ENCODE data around the gene ANTXRL. TPM values are rescaled to one million over a fixed set of nuclear protein-coding genes. Genes with fewer than 3 reads are reported as not detected.

Gene ANTXRL
- polyA plus RNA-seq, 1 of the 3 experiments (the other 2 are of a cell fraction), result not detected

DNA sequence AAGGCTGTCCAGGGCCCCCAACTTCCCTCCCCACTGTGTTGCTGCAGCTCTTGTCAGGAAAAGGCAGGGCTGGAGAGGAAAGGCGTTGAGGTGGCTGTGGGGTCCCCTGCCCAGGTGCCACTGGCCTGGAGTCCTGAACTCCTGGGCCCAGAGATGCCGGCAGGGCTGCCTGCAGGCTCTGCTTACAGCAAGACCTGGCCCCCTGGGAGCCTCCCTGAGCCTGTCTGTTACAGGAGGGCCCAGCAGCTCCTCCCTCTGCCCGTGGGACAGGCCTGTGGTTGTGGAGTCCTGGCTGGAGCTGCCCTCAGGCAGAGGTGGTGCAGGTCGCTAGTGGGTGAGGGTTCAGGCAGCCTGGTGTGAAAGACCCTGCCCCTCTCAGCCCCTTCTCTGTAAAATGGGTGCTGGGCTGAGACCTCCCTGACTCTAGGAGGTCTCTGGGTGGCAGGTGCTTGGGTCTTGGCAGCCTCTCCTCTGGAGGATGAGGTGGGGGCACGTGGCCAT, 9.9 kb downstream of the ANTXRL start (continued):
- TF ChIP-seq RFX5 (IDR thresholded peaks at IDR 0.05; ENCODE audit: low read length), result no peak

DNA sequence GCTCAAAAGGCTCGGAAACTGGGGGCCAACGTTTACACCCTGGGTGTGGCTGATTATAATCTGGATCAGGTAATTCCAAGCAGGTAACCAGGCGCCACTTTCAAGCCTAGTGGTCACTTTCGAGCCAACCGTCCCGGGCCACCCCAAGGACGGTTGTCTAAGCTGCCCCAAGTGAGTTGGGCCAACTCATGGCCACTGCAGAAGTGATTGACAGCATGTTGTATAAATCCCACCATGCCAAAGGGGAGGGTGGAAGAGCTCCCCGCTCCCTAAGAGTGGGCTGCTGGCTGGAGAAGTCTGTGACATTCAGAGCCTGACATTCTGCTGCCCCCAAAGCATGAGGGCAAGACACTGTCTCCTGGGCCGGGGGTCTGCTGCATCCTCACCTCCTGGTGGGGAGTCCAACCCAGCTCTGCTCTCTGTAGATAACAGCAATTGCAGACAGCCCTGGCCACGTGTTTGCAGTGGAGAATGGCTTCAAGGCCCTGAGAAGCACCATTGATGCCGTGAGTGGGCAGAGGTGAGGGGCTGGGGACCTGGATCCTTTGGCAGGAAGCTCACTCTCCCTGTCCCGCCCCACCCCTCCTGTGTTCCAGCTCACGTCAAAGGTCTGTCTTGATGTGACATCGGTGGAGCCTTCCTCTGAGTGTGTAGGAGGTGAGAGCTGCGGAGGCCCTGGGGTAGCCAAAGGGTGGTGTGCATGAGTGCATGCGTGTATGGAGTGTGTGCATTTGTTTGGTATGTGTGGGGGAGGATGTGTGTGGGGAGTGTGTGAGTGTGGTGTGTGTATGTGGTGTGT, 10.8 kb downstream of the ANTXRL start:
- Histone ChIP-seq H3K4me3 (ENCODE audit: low read depth in 2 of 2, low read length in 1 of 2) (no peak overlapping the region), H3F3A (replicated peaks; ENCODE audit: insufficient read depth) (no peaks in the 10 kb centered on the region), H3K9me3 (no peaks in the 10 kb centered on the region), H3K9me2 (no peaks in the 10 kb centered on the region), H3K4me1 (ENCODE audit: control insufficient read depth in 1 of 2, insufficient read depth in 2 of 2, low read depth in 1 of 2, low read length in 1 of 2) (no peaks in the 10 kb centered on the region; a peak in 1 of 4 replicates), H4K20me1 (ENCODE audit: insufficient read depth) (no peaks in the 10 kb centered on the region), H3K27ac (ENCODE audit: low read depth in 2 of 2, low read length in 1 of 2) (no peak overlapping the region), H2AFZ (ENCODE audit: low read depth) (no peak overlapping the region), H3K4me2 (no peak overlapping the region), H3K27me3 (ENCODE audit: insufficient read depth) (no peaks in the 10 kb centered on the region), H3K9ac (no peak overlapping the region), H3K79me2 (ENCODE audit: insufficient read depth) (no peaks in the 10 kb centered on the region), H3K36me3 (replicated peaks in 1 of 2; ENCODE audit: control insufficient read depth in 1 of 2, insufficient read depth in 2 of 2, low read length in 1 of 2) (no peaks in the 10 kb centered on the region)
- CTCF ChIA-PET, result interaction anchor here (1.4 kb wide), 1 partner anchor 68 kb away, joined by 4 read pairs; no protein-coding TSS in a partner anchor
- no peak for TF ChIP-seq RFX5 (IDR thresholded peaks at IDR 0.05; ENCODE audit: low read length)
- no peak for TF ChIP-seq RCOR1 (IDR thresholded peaks at IDR 0.05; ENCODE audit: low read length)
- TF ChIP-seq YY1 (IDR thresholded peaks at IDR 0.05; ENCODE audit: low read depth), result no peak
- no peak for TF ChIP-seq USF1 (IDR thresholded peaks at IDR 0.05; ENCODE audit: borderline replicate concordance, low read depth)
- no peak for TF ChIP-seq ELF1 (IDR thresholded peaks at IDR 0.05)
- no peak for TF ChIP-seq GATA2 (CRISPR knock-in tag; IDR thresholded peaks at IDR 0.05)
- TF ChIP-seq TEAD4 (IDR thresholded peaks at IDR 0.05; ENCODE audit: borderline replicate concordance, insufficient read depth), result no peak
- no peak for TF ChIP-seq TCF12 (IDR thresholded peaks at IDR 0.05)
- no peak for TF ChIP-seq FOXM1 (IDR thresholded peaks at IDR 0.05; ENCODE audit: low read depth)
- no peak for TF ChIP-seq USF2 (IDR thresholded peaks at IDR 0.05; ENCODE audit: borderline replicate concordance, low read depth, low read length)
- no peak for TF ChIP-seq CHD2 (IDR thresholded peaks at IDR 0.05; ENCODE audit: low read length, partially characterized antibody)
- no peak for TF ChIP-seq RAD21 (IDR thresholded peaks at IDR 0.05; ENCODE audit: low read length)
- no peak for TF ChIP-seq MXI1 (IDR thresholded peaks at IDR 0.05; ENCODE audit: low read depth, low read length)
- POLR2A ChIA-PET, result no interaction called here
- WGBS (ENCODE audit: low lambda C conversion rate), result 64% methylated on average over 13 of the region's 16 CpGs
- DNase-seq, result no peak
